CD4-positive, alpha-beta T cell treated with Interleukin-10 for 1 hour (primary cell): ENCODE data around the gene HS3ST5.
"Not testable (repeated sequence)": the region's sequence is repeated elsewhere in the genome, so short reads cannot be mapped to it uniquely, and the experiment has no call there.

Experiments used
- DNase-seq: peaks from one replicate; pipeline ENCODE4 v3.0.0-alpha.2; 2020

The HS3ST5 gene

DNA sequence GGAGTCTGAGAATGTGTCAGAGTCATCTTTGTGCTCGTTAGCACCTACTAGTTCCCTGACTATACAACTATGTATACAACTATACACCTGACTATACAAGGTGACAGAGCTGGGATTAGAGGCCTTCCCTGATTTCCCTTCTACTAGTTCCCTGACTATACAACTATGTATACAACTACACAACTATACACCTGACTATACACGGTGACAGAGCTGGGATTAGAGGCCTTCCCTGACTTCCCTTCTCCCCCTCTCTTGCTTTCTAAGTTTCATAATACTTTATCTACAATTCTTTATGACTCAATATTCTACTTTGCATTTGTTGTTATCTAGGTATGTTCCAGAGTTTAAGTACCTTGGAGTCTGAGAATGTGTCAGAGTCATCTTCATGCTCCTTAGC, 68.0 kb downstream of the HS3ST5 start:
- DNase-seq: no peak

DNA sequence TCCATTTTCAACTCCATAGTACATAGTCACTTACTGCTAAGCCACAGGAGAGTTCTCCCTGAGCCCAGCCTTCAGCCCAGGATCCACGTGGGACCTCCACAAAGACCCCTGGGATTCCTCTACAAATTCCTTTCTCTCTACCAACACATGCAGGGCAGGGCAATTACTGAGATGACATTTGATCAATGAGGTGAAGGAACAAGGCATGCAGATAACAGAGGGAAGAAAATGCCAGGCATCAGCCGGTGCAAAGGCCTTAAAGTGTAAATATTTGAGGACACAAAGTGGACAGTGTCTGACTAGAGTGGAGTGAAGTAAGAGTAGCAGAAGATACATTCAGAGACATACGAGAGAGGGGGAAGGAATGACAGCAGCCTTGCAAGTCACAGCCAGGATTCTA, 70.2 kb downstream of the HS3ST5 start:
- no peak for DNase-seq

DNA sequence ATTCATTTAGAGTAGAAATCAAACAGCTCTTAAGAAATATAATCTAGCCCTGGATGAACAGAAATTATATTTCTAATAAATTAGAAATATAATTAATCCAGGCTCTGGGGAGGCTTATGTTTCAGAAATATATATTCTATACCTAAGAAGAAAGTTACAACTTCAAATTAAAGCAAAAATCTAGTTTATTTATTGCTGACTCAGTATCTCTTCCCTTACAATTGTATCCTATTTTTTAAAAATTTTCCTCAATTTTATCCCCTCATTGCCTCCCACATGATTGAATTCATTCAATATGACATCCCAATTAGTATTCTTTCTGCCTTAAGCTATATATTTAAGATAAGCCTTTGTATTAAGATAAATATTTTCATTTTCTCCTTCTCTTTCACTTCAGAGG, 71.4 kb downstream of the HS3ST5 start:
- no peak for DNase-seq

DNA sequence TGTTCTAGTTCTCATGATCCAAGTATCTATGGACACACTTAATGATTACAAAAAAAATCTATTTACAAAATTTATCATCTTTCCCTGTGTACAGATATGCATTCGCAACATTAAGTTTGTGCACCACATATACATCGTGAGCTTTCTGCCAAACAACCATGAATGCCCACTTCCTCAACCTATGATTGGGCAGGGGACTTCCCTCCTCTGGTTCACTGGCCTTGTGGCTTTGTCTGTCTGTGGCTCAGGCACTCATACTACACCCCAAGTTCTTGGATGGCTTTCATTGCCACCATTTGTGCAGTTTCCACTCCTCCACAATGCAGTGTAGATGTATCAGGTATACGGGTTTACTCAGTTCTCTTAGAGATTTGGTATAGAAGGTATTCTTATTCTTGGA, 74.9 kb downstream of the HS3ST5 start:
- DNase-seq: no peak

DNA sequence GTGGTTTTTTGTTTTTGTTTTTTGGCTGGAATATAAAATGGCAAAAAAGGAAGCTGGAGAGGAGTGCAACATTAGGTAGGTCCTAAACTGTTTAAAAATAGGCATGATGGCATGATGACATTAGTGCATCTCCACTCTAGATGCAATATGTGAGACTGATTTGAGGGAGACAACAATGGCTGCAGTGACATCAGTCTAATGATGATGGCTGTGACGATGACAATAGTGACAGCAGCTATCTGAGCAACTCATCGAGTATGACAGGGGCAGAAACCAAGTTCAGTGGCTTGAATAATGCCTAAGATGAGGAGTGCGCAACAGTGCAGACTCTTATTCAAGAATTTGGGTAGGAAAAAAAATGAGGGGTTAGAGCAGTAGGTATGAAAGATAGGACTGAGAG, 82.0 kb downstream of the HS3ST5 start:
- DNase-seq: no peak

DNA sequence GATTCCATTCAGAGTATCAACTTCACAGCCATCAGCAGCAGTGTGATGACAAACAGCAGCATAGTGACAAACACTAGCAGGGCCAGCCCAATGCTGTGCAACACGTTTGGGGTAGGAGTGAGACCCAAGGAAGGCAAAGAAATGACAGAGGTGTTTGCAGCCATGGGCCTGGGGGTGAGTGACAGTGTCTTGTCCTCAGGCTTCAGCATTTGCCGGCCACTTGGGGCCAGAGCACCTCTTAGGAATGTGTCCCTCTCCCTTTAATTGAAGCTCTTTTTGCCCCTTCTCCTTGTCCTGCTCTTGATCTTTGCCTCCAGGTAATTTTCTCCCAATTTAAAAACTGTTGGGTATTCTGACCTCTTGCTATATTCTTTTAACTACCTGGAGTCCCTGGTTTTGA, 84.4 kb downstream of the HS3ST5 start:
- DNase-seq: no peak

DNA sequence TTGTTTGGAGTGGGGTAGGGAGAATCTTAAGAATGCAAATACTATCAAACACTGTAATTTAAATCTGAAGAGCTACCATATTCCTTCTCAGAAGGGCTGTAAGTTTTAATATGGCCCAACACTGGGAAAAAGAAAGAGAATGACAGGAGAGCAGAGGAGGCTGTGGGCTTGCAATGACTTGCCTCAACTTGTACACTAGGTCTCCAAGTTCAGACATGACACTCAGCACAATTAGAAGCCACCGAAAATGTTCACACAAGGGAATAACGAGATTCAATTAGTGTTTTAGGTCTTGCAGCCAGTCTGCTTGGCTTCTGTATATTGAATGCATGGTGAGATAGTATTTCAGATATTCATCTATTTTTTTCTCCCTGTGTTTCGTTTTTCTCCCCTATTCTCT, 89.4 kb downstream of the HS3ST5 start:
- DNase-seq: no peak

DNA sequence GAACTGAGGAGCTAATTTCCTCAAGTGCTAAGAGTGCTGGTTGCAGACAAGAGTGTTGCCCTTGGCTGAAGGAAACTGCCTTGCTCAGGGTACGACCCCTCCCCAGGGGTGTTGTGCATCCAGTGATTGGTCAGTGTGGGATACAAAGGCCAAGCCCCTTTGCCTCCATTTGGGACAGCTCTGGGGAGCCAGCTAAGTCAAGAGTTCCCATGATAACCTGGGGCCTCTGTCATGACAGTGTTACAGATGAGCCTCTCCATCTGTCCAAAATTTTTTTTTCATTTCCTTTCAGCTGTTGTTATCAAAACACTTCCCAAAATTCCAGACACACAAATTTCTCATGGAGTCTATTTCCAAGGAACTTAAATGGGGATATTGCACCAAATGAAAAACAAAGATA, 93.3 kb downstream of the HS3ST5 start:
- no peak for DNase-seq

DNA sequence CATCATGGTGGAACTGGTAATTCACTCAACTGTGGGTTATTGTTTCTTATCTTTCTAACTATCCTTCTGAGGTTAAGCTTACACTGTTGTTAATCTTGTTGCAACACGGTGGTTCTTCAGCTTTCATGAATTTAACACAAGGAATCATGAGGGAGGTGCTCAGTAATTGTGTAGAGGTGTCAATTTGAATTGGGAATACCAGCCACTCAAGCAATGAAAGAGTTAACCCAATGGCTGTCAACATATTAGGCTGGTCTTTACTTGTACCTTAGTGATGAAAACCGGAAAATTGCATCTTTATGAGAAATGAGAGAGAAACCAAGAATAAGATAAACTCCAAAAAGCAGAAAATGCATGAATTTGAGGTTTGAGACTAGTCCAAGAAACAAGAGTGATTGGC, 95.7 kb downstream of the HS3ST5 start:
- no peak for DNase-seq

DNA sequence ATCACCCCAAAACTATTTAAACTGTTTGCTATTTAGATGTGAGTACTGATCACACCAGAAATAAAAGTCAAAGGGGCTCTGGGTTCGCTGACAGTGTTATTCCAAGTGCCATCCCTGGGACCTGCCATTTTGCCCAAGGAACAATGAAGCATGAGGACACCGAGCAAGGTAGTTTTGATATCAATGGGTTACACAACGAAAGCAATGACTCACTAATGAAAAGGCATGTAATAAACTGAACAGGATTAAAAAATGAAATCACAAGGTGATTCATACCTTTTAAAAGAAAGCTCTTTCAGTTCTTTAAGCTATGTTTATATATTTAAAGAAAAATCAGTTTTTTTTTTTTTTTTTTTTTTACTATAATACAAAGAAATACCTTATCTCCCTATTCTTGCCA, 102.0 kb downstream of the HS3ST5 start:
- DNase-seq: no peak

DNA sequence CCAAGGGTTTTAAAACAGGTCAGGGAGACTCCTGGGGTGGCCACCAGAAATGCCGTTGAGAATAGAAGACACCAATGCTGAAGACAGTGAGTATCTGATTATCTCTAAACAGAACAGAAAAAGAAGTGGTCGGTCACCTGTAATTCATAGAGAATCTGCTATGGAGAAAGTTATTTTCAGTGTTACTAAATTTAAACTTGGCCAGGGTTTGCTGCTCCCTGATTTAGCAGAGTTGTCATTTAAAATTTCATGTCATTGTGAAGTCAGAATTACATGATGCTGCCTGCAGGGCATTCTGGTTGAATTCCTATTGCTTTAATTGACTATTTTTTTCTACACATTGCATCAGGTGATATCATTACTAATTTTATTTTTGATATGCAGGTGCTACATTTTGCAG, 114.1 kb downstream of the HS3ST5 start:
- no peak for DNase-seq

DNA sequence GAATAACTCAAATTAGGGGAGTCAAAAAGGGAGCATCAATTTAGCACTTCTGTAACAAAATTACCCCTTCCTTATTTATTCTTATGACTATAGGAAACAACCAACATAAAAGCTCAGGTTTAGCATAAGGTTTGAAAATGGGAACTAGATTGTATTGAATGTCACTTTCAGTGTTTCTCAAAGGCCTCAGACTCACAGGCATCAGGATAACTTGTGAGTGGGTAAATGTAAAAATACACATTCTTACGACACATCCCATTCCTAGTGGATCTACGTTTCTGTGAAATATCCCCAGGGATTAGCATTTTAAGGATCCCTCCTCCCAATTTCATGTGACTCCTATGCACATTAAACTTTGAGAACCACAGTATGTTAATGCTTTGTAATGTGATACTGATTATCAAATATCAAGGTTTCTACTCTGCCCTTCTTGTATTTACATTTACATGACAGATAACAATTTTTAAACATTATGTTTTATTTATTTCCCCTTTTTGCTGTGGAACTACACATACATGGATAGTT, 114.8 kb downstream of the HS3ST5 start:
- DNase-seq: no peak

DNA sequence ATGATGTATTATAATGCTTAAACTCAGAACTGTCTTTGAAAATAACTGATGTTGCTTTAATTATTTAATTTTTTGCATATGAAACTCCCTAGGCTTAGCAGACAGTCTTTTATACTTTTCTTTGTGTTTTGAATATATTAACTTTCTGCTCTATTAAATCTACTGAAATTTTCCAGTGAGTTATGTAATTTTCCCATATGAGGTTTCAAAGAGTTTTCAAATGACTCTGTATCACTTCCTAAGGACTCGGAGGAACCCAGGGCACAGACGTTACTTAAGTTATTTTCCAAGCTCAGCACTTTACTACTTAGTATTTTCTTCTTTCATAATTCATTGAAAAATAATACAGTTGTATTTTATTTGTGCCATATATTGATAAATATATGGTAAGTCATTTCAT, 122.6 kb downstream of the HS3ST5 start:
- DNase-seq: no peak

DNA sequence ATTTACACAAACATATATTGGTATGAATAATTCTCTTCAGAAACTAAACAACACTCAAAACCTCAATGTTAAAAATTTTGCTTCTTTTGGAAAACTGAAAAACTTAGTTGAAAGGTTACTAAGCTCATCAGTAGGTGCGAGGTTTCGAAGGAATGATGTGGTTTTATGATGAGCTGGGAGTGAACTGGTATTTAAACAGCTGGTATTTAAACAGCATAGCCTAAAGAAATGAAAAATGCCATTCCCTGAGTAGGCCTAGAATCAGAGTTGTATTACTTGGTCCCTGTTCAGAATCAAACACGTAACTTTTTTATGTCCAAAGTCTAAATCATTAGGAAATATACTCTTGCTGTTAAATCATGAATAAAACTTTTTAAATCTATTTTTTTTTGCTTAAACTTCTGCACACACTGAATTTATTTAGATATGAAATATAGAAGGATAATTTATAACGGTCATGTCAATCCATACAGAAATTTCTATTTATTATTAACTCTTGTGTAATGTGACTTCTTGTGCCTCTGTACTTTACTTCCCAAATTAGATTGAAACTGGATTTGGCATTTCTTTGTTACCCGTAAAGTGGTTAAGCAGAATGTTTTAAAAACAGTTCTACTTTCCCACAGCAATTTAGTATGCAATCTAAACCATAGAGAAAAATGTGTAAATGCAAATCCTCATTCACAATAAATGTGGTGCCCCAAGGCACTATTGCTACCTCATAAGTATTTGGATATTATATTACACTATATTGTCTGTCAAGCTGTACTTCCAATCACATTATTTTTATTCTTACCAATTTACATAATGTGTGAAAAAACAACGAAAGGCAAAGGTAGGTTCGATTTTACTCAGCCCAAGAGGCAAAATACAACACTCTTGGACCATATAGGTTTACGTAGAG, 124.1 kb downstream of the HS3ST5 start:
- DNase-seq: no peak

DNA sequence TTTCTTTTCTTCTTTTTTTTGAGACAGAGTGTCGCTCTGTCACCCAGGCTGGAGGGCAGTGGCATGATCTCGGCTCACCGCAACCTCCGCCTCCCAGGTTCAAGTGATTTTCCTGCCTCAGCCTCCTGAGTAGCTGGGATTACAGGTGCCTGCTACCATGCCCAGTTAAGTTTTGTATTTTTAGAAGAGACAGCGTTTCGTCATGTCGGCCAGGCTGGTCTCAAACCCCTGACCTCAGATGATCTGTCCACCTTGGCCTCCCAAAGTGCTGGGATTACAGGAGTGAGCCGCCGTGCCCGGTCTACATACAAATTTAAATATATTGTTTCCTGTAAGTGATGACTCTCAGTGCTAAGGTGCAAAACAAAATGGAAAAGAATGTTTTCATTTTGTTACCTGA, 124.8 kb downstream of the HS3ST5 start:
- not testable (repeated sequence) for DNase-seq

DNA sequence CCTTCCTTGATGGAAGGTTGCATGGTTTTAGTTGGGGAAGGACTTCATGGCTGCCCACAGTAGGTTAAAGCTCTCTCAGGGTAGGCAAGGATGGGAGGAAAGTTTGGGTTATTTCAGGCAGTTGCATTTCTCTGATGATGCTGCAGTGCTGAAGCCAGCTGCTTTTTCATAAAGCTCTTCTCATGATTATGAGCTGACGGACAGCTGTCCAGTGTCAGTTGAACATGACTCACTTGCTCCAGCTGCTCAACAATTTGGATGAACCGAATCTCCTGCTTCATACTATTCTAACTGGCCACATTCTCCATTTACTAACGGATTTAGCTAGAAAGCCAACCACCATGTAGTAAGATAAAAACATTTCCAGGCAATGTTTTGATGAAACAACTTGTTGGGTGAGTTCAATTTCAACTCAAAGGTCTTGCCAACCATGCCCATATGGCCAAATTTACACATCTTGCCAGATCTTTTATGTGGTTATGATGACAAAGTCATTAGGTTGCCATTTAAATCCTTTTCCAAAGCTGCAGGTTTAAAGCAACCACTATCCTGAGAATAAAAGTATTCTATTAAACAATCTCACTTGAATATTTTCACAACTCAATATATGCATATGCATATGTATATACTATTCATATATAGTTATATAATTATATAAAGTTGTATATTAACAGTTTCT, 125.9 kb downstream of the HS3ST5 start:
- no peak for DNase-seq

DNA sequence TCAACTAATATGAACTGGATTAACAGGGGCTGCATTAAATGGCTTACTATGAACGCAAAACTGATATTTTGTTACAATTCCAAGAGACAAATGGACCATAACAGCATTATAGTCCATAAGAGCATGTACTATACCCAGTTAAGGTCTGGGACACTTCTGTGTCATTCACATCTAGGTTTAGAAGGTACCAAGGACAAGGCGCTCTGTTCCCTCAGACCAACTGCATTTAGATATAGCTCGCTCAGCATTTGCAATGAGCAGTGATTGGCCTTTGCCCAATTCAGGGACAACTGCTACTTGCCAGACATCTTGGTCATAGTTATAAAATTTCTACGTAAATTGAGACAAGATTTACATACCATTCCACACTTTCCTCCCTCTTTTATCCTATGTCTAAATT, 132.4 kb downstream of the HS3ST5 start:
- no peak for DNase-seq

DNA sequence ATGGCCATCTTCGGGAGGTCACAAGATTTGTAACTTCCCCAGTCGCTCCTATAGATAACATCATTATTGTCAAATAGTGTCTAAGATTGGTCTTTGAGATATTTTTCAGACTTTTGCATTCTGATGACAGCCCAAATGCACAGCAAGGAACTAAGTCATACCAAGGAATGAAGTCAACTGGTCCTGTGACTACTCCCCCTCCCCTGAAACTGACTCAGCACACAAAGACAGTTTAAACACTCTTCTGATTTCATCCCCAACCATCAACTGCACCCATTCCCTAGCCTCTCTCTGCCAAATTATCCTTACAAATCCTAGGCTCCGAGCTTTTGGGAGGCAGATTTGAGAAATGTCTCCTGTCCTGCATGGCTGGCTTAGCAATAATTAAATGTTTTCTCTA, 139.4 kb downstream of the HS3ST5 start:
- no peak for DNase-seq

DNA sequence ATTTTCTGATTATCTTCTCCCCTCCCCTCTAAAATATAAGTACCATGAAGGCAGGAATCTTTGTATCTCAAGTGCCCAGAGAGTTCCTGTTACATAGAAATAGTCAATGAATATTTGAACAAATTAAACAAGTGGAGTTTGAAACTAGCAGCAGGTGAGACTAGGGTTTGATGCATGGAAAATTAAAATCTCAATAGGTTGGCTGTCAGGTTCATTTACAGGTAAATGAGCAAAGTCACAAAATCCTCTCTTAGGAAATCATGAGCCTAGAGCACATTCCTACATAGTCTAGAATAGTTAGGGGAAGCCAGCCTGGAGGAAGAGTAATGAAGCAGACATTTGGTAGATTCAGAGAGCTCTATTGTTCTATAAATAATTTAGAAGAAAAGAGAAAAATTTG, 140.4 kb downstream of the HS3ST5 start:
- no peak for DNase-seq

DNA sequence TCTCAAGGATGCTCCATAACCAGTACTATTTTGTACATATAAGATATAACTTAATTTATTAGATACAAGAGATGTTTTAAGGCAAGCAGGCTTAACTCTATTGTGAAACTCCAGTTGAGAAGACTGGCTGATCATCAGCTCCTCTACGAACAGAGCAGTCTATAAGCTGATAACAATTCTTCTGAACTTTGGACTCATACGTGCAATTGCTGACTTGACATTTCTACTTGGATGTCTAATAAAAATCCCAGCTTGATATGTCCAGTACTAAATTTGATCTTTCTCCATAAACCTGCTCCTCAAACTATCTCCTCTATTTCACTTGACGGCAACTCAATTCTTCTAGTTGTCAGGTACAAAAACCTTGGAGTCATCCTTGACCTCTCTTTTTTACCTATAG, 141.9 kb downstream of the HS3ST5 start:
- DNase-seq: no peak

DNA sequence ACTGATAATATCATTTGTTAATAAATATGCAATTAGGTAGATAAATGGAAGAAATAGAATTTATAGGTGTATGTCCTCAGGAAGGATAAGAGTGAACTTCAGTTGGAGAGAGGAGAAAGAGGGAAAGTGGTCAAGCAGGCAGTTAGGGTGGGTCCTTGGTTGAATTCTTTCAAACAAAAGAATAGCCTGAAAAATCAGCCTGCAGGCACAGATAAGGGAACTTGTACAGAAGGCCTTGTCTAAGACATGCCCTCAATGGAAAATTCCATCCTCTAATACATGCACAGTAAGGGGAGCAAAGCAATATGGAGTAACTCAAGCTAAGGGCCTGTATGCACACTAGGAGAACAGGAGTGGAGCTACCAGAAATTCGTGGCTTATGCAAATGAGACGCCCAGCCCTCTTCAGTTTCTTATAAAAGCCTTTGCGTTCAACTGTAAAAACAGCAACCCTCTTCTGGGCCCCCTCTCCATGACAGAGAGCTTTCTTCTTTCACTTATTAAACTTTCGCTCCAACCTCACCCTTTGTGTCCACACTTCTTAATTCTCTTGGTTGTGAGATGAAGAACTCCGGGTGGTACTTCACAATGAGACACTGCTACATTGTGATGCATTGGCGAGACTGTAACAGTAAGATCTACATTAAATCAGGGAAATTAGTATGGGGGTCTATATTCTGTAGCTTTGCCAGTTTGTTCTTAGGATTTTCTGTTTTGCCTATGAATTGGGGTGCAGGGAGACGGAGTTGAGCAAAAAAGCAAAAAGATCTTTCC, 147.0 kb downstream of the HS3ST5 start:
- no peak for DNase-seq

DNA sequence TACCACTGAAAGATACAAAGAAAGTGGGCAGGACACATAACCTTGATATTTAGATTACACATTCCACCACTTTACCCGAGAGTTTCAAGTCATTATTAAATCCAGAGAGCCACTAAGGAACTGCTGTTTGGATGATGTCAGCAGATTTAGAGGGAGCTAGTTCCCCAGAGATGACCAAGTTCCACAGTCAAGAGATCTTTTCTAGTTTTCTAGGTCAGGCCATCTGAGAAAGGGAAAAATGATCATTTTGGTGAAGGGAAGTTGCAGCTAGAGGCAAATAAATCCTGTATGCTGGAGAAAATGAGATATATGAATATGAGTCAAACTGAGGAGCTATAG, 147.8 kb downstream of the HS3ST5 start:
- DNase-seq: no peak

DNA sequence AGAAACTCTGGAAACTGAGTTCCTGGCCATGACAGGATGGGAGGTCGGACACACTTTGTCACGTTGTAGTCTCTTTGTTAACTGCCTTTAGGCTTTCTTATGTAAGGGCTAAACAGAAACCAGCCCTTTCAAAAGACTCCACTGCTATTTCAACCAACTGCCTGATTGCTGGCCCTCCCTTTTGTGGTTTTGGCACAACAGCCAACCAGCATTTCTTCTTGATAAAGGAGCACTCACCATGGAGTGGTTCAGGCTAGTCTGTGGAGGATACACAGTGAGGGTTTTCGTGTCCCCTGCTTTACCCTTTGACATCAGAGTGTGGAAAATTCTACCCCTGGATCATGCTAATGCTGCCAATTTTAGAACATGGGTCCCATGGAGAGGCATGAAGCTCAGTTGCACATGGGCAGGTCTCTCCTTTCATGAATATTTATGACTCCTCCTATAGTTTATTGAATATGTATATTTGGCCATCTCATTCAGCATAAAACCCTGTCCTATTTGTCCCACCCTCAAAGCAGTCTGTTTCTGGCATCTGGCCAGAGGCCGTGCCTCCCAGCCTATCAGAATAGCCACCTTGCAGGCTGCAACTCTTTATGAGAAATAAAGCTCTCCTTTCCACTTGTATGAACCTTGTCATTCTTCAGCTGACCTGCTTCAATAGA, 148.3 kb downstream of the HS3ST5 start:
- DNase-seq: no peak
